Measurements from ENCODE around the gene AFAP1.

AFAP1 gene

GRCh38 chr4:7828011-7828720 lies 111.5 kb downstream of the AFAP1 start (continued):
- TF ChIP-seq, protein P1, sequence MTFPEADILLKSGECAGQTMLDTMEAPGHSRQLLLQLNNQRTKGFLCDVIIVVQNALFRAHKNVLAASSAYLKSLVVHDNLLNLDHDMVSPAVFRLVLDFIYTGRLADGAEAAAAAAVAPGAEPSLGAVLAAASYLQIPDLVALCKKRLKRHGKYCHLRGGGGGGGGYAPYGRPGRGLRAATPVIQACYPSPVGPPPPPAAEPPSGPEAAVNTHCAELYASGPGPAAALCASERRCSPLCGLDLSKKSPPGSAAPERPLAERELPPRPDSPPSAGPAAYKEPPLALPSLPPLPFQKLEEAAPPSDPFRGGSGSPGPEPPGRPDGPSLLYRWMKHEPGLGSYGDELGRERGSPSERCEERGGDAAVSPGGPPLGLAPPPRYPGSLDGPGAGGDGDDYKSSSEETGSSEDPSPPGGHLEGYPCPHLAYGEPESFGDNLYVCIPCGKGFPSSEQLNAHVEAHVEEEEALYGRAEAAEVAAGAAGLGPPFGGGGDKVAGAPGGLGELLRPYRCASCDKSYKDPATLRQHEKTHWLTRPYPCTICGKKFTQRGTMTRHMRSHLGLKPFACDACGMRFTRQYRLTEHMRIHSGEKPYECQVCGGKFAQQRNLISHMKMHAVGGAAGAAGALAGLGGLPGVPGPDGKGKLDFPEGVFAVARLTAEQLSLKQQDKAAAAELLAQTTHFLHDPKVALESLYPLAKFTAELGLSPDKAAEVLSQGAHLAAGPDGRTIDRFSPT (tag by site-specific recombination; IDR thresholded peaks at IDR 0.05) = peak; percentile 29; the same call in 1 of the 2 replicates
- TF ChIP-seq KLF8 (tag by site-specific recombination; IDR thresholded peaks at IDR 0.05) (no peak), ZNF398 (tag by site-specific recombination; IDR thresholded peaks at IDR 0.05) (0 out of 2 replicates have a peak, but pooled peaks have one; percentile 29), HOXA7 (CRISPR knock-in tag; IDR thresholded peaks at IDR 0.05; ENCODE audit: borderline replicate concordance) (no peak), SP7 (tag by site-specific recombination; IDR thresholded peaks at IDR 0.05) (no peak), ZFHX2 (tag by site-specific recombination; conservative IDR thresholded peaks at IDR 0.05) (peak; percentile 88), EGR2 (tag by site-specific recombination; IDR thresholded peaks at IDR 0.05; ENCODE audit: low read depth) (peak; percentile 83), RBAK (tag by site-specific recombination; IDR thresholded peaks at IDR 0.05) (no peak)

DNA sequence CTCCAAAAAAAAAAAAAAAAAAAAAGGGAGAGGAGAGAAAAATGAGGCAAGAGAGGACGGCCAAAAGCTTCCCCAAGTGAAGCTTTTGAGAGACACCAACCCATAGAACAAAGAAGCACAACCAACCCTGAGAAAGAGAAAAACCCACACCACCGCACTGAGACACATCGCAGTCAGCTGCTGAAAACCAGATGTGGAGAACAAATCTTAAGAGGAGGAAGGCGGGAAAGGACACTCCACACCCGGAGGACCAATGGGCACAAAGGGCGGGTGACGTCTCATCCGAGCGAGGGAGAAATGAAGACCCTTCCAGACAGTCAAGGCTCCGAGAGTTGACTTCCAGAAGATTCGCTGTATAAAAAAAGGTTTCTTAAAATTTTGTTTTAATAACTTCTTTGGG lies 112.1 kb downstream of the AFAP1 start:
- Histone ChIP-seq H3K4me3 (ENCODE audit: low read depth, low read length) (no peak overlapping the region), H3K9me3 (ENCODE audit: control insufficient read depth, insufficient read depth, low read depth, low read length) (no peaks in the 10 kb centered on the region), H3K4me1 (ENCODE audit: control insufficient read depth, insufficient read depth, low read length) (no peaks in the 10 kb centered on the region), H3K27ac (ENCODE audit: extremely low read depth, low read depth, low read length) (no peak overlapping the region), H3K36me3 (ENCODE audit: control insufficient read depth in 2 of 2, insufficient read depth in 1 of 2, low read length in 2 of 2) (no peaks in the 10 kb centered on the region)
- ChIA-PET CTCF (interaction anchor here (0.6 to 1.5 kb wide), 2 partner anchors 17 to 190 kb away, joined by 3 to 5 read pairs; no protein-coding TSS in a partner anchor), POLR2A (no interaction called here)
- TF ChIP-seq ZNF791 (tag by site-specific recombination; IDR thresholded peaks at IDR 0.05) = no peak
- TF ChIP-seq, protein P2, sequence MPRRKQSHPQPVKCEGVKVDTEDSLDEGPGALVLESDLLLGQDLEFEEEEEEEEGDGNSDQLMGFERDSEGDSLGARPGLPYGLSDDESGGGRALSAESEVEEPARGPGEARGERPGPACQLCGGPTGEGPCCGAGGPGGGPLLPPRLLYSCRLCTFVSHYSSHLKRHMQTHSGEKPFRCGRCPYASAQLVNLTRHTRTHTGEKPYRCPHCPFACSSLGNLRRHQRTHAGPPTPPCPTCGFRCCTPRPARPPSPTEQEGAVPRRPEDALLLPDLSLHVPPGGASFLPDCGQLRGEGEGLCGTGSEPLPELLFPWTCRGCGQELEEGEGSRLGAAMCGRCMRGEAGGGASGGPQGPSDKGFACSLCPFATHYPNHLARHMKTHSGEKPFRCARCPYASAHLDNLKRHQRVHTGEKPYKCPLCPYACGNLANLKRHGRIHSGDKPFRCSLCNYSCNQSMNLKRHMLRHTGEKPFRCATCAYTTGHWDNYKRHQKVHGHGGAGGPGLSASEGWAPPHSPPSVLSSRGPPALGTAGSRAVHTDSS (tag by site-specific recombination; IDR thresholded peaks at IDR 0.05) = no peak
- TF ChIP-seq ZNF19 (tag by site-specific recombination; IDR thresholded peaks at IDR 0.05; ENCODE audit: low read depth) = no peak
- no peak for TF ChIP-seq ZNF354C (tag by site-specific recombination; IDR thresholded peaks at IDR 0.05; ENCODE audit: borderline replicate concordance, low read depth)
- TF ChIP-seq ZNF654 (tag by site-specific recombination; IDR thresholded peaks at IDR 0.05; ENCODE audit: low read depth) = no peak
- TF ChIP-seq ZNF830 (tag by site-specific recombination; IDR thresholded peaks at IDR 0.05; ENCODE audit: low read depth) = no peak
- no peak for TF ChIP-seq FEZF1 (tag by site-specific recombination; IDR thresholded peaks at IDR 0.05)
- TF ChIP-seq, protein P3, sequence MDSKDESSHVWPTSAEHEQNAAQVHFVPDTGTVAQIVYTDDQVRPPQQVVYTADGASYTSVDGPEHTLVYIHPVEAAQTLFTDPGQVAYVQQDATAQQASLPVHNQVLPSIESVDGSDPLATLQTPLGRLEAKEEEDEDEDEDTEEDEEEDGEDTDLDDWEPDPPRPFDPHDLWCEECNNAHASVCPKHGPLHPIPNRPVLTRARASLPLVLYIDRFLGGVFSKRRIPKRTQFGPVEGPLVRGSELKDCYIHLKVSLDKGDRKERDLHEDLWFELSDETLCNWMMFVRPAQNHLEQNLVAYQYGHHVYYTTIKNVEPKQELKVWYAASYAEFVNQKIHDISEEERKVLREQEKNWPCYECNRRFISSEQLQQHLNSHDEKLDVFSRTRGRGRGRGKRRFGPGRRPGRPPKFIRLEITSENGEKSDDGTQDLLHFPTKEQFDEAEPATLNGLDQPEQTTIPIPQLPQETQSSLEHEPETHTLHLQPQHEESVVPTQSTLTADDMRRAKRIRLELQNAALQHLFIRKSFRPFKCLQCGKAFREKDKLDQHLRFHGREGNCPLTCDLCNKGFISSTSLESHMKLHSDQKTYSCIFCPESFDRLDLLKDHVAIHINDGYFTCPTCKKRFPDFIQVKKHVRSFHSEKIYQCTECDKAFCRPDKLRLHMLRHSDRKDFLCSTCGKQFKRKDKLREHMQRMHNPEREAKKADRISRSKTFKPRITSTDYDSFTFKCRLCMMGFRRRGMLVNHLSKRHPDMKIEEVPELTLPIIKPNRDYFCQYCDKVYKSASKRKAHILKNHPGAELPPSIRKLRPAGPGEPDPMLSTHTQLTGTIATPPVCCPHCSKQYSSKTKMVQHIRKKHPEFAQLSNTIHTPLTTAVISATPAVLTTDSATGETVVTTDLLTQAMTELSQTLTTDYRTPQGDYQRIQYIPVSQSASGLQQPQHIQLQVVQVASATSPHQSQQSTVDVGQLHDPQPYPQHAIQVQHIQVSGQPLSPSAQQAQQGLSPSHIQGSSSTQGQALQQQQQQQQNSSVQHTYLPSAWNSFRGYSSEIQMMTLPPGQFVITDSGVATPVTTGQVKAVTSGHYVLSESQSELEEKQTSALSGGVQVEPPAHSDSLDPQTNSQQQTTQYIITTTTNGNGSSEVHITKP (tag by site-specific recombination; IDR thresholded peaks at IDR 0.05) = no peak
- no peak for TF ChIP-seq ZNF514 (tag by site-specific recombination; IDR thresholded peaks at IDR 0.05)
- no peak for TF ChIP-seq ZNF292 (tag by site-specific recombination; IDR thresholded peaks at IDR 0.05; ENCODE audit: borderline replicate concordance, low read depth)
- TF ChIP-seq, protein P4, sequence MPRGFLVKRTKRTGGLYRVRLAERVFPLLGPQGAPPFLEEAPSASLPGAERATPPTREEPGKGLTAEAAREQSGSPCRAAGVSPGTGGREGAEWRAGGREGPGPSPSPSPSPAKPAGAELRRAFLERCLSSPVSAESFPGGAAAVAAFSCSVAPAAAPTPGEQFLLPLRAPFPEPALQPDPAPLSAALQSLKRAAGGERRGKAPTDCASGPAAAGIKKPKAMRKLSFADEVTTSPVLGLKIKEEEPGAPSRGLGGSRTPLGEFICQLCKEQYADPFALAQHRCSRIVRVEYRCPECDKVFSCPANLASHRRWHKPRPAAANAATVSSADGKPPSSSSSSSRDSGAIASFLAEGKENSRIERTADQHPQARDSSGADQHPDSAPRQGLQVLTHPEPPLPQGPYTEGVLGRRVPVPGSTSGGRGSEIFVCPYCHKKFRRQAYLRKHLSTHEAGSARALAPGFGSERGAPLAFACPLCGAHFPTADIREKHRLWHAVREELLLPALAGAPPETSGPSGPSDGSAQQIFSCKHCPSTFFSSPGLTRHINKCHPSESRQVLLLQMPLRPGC (tag by site-specific recombination; IDR thresholded peaks at IDR 0.05) = no peak
- TF ChIP-seq ZNF433 (tag by site-specific recombination; IDR thresholded peaks at IDR 0.05; ENCODE audit: low read depth) = no peak
- TF ChIP-seq ZNF473 (tag by site-specific recombination; IDR thresholded peaks at IDR 0.05) = no peak
- TF ChIP-seq, protein P5, sequence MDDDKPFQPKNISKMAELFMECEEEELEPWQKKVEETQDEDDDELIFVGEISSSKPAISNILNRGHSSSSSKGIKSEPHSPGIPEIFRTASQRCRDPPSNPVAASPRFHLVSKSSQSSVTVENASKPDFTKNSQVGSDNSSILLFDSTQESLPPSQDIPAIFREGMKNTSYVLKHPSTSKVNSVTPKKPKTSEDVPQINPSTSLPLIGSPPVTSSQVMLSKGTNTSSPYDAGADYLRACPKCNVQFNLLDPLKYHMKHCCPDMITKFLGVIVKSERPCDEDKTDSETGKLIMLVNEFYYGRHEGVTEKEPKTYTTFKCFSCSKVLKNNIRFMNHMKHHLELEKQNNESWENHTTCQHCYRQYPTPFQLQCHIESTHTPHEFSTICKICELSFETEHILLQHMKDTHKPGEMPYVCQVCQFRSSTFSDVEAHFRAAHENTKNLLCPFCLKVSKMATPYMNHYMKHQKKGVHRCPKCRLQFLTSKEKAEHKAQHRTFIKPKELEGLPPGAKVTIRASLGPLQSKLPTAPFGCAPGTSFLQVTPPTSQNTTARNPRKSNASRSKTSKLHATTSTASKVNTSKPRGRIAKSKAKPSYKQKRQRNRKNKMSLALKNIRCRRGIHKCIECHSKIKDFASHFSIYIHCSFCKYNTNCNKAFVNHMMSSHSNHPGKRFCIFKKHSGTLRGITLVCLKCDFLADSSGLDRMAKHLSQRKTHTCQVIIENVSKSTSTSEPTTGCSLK (tag by site-specific recombination; IDR thresholded peaks at IDR 0.05) = no peak
- TF ChIP-seq ZNF174 (tag by site-specific recombination; IDR thresholded peaks at IDR 0.05) = no peak
- TF ChIP-seq HOXA7 (CRISPR knock-in tag; IDR thresholded peaks at IDR 0.05; ENCODE audit: borderline replicate concordance) = no peak
